DMS53 treated with DMSO at 0.1 percent for 48 hours (cell line): ENCODE measurements around the gene ARGFX.
"Not testable (repeated sequence)": the region's sequence is repeated elsewhere in the genome, so short reads cannot be mapped to it uniquely, and the experiment has no call there.

Experiments used
- DNase-seq: peaks from one replicate; lab custom pipeline; 2025; ENCODE audit not compliant: unreplicated experiment; lab: John Stamatoyannopoulos, UW

Gene ARGFX

DNA sequence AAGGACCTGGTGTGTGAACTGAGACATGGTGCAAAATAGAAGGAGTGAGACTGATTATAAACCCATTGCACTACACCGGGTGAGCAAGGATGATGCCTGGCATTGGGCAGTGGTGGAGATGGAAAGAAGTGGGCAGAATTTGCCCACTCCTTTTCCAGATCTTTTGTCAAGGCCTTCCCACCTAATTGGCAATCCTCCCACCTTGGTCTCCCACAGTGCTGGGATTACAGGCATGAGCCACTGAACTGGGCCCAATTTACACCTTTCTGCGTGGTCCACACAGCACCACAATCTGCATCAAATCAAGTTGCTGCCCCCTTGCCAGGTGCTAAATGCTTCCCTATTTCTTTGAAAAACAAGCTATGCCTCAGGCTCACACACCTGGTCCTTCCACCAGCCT is 30.8 kb downstream of the ARGFX start:
- DNase-seq, result no peak

DNA sequence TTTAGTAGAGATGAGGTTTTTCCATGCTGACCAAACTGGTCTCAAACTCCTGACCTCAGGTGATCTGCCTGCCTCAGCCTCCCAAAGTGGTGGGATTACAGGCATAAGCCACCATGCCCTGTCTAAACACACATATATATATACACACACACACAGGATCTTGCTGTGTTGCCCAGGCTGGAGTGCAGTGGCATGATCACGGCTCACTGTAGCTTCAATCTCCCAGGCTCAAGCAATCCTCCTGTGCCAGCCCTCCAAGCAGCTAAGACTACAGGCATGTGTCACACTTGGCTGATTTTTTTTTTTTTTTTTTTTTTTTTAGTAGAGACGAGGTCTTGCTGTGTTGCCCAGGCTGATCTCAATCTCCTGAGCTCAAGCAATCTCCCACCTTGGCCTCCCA is 32.2 kb downstream of the ARGFX start:
- not testable (repeated sequence) for DNase-seq

DNA sequence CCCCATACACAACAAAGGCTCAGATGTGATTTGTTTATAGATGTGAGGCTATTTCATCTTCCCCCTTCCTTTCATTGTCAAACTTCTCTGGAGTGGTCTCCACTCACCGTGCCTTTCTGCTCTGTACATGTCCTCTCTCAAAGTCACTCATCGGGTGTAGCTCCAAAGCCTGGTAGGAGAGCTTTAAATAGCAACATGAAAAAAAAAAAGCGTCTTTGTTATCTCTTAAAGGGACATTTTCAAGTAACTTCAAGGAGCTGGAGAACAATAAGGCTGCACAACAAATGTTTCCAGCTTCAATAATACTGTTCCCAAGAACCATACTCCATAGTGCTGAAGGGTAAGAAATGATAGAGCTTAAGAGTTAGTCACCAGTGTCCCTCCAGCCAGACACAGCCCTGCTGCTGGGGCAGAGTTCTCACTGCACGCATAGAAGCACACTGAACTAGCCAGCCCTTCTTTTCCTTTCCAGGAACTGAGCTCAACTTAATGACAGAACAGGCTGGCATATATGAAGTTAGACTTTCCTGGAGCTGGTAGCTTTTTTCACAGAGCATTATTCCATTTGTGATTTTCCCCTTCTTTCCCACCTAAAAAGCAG is 33.6 kb downstream of the ARGFX start:
- no peak for DNase-seq

DNA sequence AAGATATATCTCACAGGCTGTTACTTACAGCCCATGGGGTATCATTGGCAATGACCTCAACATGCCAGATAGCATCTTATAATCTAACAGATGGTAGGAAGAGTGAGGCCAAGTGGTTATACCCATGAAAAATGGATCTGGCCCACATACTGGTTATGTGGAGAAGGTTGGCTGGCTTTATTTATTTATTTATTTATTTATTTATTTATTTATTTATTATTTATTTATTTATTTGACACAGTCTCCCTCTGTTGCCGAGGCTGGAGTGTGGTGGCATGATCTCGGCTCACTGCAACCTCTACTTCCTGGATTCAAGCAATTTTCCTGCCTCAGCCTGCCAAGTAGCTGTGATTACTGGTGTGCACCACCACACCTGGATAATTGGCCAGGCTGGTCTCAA is 37.0 kb downstream of the ARGFX start:
- DNase-seq, result no peak

DNA sequence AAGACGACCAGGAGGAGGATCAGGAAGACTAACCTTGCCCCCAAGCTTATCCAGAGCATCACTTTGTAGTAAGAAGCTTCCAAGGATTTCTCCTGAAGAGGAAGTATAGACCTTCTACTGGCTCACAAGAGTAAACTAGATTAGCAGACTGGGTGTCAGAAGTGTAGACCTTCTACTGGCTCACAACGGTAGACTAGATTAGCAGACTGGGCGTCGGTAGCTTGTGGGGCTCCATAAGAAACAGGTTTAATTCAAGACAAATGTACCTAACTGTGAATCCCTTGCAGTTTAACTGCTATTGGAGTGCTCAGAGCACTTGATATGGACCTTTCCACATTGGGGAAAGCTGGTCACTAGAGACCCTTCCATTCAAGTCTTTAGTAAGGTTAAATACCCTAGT is 38.4 kb downstream of the ARGFX start:
- DNase-seq, result no peak
